ENCODE data around the gene MZF1. TPM values are rescaled to one million over a fixed set of nuclear protein-coding genes. Genes with fewer than 3 reads are reported as not detected.
A peak's percentile ranks its signal among the peaks of the same experiment; 100 is the strongest.

MZF1 gene
- total and polyA plus RNA-seq, 10 of the 15 experiments (the other 5 are each of a cell fraction or from before 2014, with no cell fraction given): 0.38 to 14.7 (median 7.2) TPM

- ATAC-seq (no peak), FAIRE-seq (no peak), DNase-seq (ENCODE audit: low read depth, low spot score) (no peak)
- peaks cover 5% of the 10 kb centered on the region for H3K79me2 ChIP-seq (ENCODE audit: control insufficient read depth, insufficient read depth, low read length)
- RAD21 ChIA-PET (ENCODE audit: unreplicated experiment): interaction anchor here (0.5 to 1.2 kb wide), 2 partner anchors 52 to 934 kb away, joined by 3 read pairs; no protein-coding TSS in a partner anchor
- H3K9me3 ChIP-seq (replicated peaks; ENCODE audit: control insufficient read depth, insufficient read depth, low read length): no peaks in the 10 kb centered on the region
- no peaks in the 10 kb centered on the region for H4K20me1 ChIP-seq (ENCODE audit: control insufficient read depth, insufficient read depth)
- WGBS (ENCODE audit: insufficient coverage, insufficient replicate concordance, low lambda C conversion rate, missing lambda C conversion rate): 33% methylated on average over 24 of the region's 24 CpGs
- POLR2A ChIA-PET: interaction anchor here (1.1 to 6.0 kb wide), 4 partner anchors 8 to 18 kb away, joined by 3 to 46 read pairs (median 6); partner anchors contain the start of genes CHMP2A and UBE2M
- no peaks in the 10 kb centered on the region for H3K27me3 ChIP-seq (replicated peaks in 1 of 2; ENCODE audit: control insufficient read depth in 2 of 2, insufficient read depth in 2 of 2, low read length in 1 of 2)
- CTCF ChIA-PET: interaction anchor here (0.8 to 1.6 kb wide), 4 partner anchors 9 to 58 kb away, joined by 3 to 5 read pairs (median 4); no protein-coding TSS in a partner anchor
- peak overlapping the region; percentile 29; the same call in 1 of the 2 replicates for H3K9ac ChIP-seq (ENCODE audit: control insufficient read depth, insufficient read depth, low read length)
- peak overlapping the region; percentile 98 for H3K27ac ChIP-seq (ENCODE audit: control insufficient read depth, insufficient read depth)
- SMC1A ChIA-PET (ENCODE audit: uncharacterized antibody, unreplicated experiment): interaction anchor here (1.2 to 1.9 kb wide), 3 partner anchors 11 to 52 kb away, joined by 3 to 7 read pairs (median 5); partner anchors contain the start of gene ZBTB45
- peaks cover 2 to 3% of the 10 kb centered on the region in 2 experiments; a peak in 3 of 4 replicates for H3K36me3 ChIP-seq (ENCODE audit: control insufficient read depth in 2 of 2, insufficient read depth in 2 of 2, low read length in 1 of 2)
- in situ Hi-C loops (cut with MboI): no loop called here
- intact Hi-C loops (cut with micrococcal nuclease; ENCODE audit: unreplicated experiment): loop anchor here (1.0 to 2.0 kb wide), 3 partner anchors 13 to 53 kb away; partner anchors contain the start of genes TRIM28 and ZBTB45
- peaks cover 9% of the 10 kb centered on the region for H3K4me1 ChIP-seq (ENCODE audit: control insufficient read depth, insufficient read depth, low read length)
- H3K4me2 ChIP-seq (ENCODE audit: control insufficient read depth, insufficient read depth): peak overlapping the region; percentile 81
- peak overlapping the region; percentile 70 for H2AFZ ChIP-seq (ENCODE audit: control insufficient read depth, low read depth, low read length)
- BruUV-seq (replicated peaks): no TSS peak
- H3K4me3 ChIP-seq: peak overlapping the region; percentile 82
- no peak for TF ChIP-seq SIN3A (IDR thresholded peaks at IDR 0.05; ENCODE audit: low read depth, low read length)
- no peak for TF ChIP-seq JUND (IDR thresholded peaks at IDR 0.05; ENCODE audit: low read depth, low read length)
- TF ChIP-seq IKZF1 (conservative IDR thresholded peaks at IDR 0.05): no peak
- TF ChIP-seq NFXL1 (IDR thresholded peaks at IDR 0.05; ENCODE audit: borderline replicate concordance): no peak
- no peak for TF ChIP-seq SMARCA5 (IDR thresholded peaks at IDR 0.05)
- TF ChIP-seq SKIL (IDR thresholded peaks at IDR 0.05; ENCODE audit: low read depth, poor library complexity, severe bottlenecking): no peak
- TF ChIP-seq NKRF (conservative IDR thresholded peaks at IDR 0.05): no peak
- TF ChIP-seq ZNF384 (IDR thresholded peaks at IDR 0.05; ENCODE audit: borderline replicate concordance, low read depth, low read length): no peak
- peak; percentile 81 for TF ChIP-seq HCFC1 (IDR thresholded peaks at IDR 0.05; ENCODE audit: low read length)
- TF ChIP-seq SMAD5 (IDR thresholded peaks at IDR 0.05; ENCODE audit: low read depth): no peak
- peak; percentile 54; the same call in 1 of the 2 replicates for TF ChIP-seq CREM (IDR thresholded peaks at IDR 0.05; ENCODE audit: low read depth)
- TF ChIP-seq ZNF274 (IDR thresholded peaks at IDR 0.05; ENCODE audit: insufficient read depth, insufficient read length): no peak
- no peak for TF ChIP-seq HDAC2 (IDR thresholded peaks at IDR 0.05)
- TF ChIP-seq IRF5 (IDR thresholded peaks at IDR 0.05; ENCODE audit: borderline replicate concordance): no peak
Observed at GRCh38 chr19:58572026-58572817, 913 bp downstream of the MZF1 start.
